ENCODE measurements around the gene LOXL4. TPM values are rescaled to one million over a fixed set of nuclear protein-coding genes. Genes with fewer than 3 reads are reported as not detected.

LOXL4 gene
- total RNA-seq, 1 experiment from 2014 or later = 0.13 TPM

DNA sequence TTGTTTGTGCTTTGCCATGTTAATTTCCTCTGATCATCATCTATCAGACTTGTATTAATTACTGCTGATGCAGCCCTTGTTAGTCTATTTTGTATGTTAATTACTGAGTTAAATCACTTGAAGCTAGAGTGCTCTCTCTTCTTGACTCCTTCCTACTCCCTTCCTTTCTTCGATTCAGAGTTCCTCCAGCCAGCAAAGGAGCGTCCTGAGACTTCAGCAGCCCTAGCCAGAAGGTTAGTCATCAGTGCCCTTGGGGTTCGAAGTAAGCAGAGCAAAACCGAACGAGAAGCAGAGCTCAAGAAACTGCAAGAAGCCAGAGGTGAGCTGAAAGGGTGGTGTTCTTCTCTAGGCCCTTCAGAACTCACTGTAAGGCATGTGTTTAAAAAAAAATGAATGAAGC lies 32.1 kb downstream of the LOXL4 start:
- Mint-ChIP-seq H3K36me3 (ENCODE audit: insufficient read depth in 1 of 3, low read depth in 3 of 3) (peaks cover 0 to 21% (median 8%) of the 10 kb centered on the region in 3 experiments; a peak in 5 of 7 replicates), H3K4me1 (peaks cover 2 to 5% of the 10 kb centered on the region in 2 experiments; a peak in 3 of 4 replicates), H3K27me3 (ENCODE audit: low read depth) (no peaks in the 10 kb centered on the region), H3K27ac (peak overlapping the region in 2 of 3 experiments; percentile 10 to 73; a peak in 2 of 7 replicates), H3K9me3 (no peaks in the 10 kb centered on the region), H3K4me3 (no peak overlapping the region)
- Histone ChIP-seq H3K14ac (ENCODE audit: insufficient read depth, low read length) (no peak overlapping the region), H3K23me2 (ENCODE audit: insufficient read length, low read depth, low read length, poor library complexity, severe bottlenecking) (no peaks in the 10 kb centered on the region), H3T11ph (ENCODE audit: low read length) (no peak overlapping the region), H3K27me3 (ENCODE audit: insufficient read depth, low read length) (no peaks in the 10 kb centered on the region), H2BK120ac (ENCODE audit: low read depth, low read length, poor library complexity, severe bottlenecking) (no peak overlapping the region), H3K4me1 (ENCODE audit: insufficient read depth, low read length) (no peaks in the 10 kb centered on the region), H4K91ac (ENCODE audit: insufficient read length, low read depth, low read length) (no peak overlapping the region), H2BK12ac (ENCODE audit: insufficient read length, low read depth, low read length) (no peak overlapping the region), H2AK5ac (ENCODE audit: insufficient read length, low read length) (no peak overlapping the region), H3K23ac (ENCODE audit: insufficient read length, low read depth, low read length) (no peak overlapping the region), H2BK20ac (ENCODE audit: low read depth, low read length, poor library complexity, severe bottlenecking) (no peak overlapping the region), H3K56ac (ENCODE audit: insufficient read length, low read depth, low read length) (no peak overlapping the region), H3K4ac (ENCODE audit: low read depth, low read length) (no peak overlapping the region), H2BK5ac (ENCODE audit: insufficient read length, low read length) (no peak overlapping the region), H4K8ac (replicated peaks; ENCODE audit: insufficient read length, low read depth, low read length) (no peak overlapping the region), H3K18ac (ENCODE audit: insufficient read length, low read depth, low read length) (no peak overlapping the region), H3K9ac (ENCODE audit: extremely low read depth, insufficient read length, low read length) (no peak overlapping the region), H3K9me3 (ENCODE audit: control insufficient read depth, low read depth, low read length) (no peaks in the 10 kb centered on the region), H3K79me2 (ENCODE audit: insufficient read depth, low read length) (no peaks in the 10 kb centered on the region), H4K20me1 (ENCODE audit: control insufficient read depth, insufficient read depth, insufficient read length) (no peaks in the 10 kb centered on the region), H4K5ac (ENCODE audit: insufficient read length, low read depth, low read length) (no peak overlapping the region), H3K79me1 (ENCODE audit: insufficient read depth, low read depth, low read length, poor library complexity, severe bottlenecking) (no peaks in the 10 kb centered on the region), H2AFZ (ENCODE audit: low read length) (no peak overlapping the region), H2BK15ac (ENCODE audit: low read depth, low read length) (no peak overlapping the region), H3K27ac (ENCODE audit: insufficient read length, low read depth, low read length) (no peak overlapping the region), H3K4me2 (ENCODE audit: insufficient read depth, insufficient read length, low read length) (no peak overlapping the region)
- WGBS (ENCODE audit: extremely low coverage, insufficient read length, low lambda C conversion rate) = no CpG with 5 or more reads among the region's 5 CpGs
- no peak for DNase-seq
- TF ChIP-seq, protein P1, sequence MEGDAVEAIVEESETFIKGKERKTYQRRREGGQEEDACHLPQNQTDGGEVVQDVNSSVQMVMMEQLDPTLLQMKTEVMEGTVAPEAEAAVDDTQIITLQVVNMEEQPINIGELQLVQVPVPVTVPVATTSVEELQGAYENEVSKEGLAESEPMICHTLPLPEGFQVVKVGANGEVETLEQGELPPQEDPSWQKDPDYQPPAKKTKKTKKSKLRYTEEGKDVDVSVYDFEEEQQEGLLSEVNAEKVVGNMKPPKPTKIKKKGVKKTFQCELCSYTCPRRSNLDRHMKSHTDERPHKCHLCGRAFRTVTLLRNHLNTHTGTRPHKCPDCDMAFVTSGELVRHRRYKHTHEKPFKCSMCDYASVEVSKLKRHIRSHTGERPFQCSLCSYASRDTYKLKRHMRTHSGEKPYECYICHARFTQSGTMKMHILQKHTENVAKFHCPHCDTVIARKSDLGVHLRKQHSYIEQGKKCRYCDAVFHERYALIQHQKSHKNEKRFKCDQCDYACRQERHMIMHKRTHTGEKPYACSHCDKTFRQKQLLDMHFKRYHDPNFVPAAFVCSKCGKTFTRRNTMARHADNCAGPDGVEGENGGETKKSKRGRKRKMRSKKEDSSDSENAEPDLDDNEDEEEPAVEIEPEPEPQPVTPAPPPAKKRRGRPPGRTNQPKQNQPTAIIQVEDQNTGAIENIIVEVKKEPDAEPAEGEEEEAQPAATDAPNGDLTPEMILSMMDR (conservative IDR thresholded peaks at IDR 0.05) = no peak

Measured in H9 (cell line).